Measurements from ENCODE around the gene COL2A1.

DNA sequence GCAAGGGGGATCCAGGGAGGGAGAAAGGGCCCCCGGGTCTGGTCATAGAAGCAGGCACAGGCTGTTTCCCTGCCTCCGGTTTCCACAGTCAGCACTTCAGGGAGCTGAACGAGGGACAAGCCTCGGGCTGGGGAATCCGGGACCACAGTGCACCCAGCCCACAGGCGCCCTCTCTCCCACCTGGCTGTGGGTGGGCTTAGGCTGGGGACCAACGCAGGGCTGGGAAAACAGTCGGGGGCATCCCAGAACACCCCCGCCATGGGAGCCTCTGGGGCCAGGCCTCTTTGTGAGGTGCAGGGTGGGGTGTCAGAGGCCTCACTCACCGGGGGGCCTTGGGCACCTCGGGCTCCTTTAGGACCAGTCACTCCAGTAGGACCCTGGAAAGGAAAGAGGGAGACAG lies 24.6 kb downstream of the COL2A1 start:
- no peak for TF ChIP-seq EZH2 (IDR thresholded peaks at IDR 0.05; ENCODE audit: insufficient read depth, poor library complexity, severe bottlenecking)
- TF ChIP-seq EZH2phosphoT487 (IDR thresholded peaks at IDR 0.05; ENCODE audit: insufficient read depth, low read depth), result no peak
